ENCODE measurements around the gene HIC1.

GRCh38 chr17:2051933-2052559 is 2.9 kb upstream of the HIC1 start:
- TF ChIP-seq FOXP1 (CRISPR knock-in tag; IDR thresholded peaks at IDR 0.05) (no peak), STAT5A (IDR thresholded peaks at IDR 0.05; ENCODE audit: borderline replicate concordance, low read length) (no peak), RUNX1 (IDR thresholded peaks at IDR 0.05; ENCODE audit: low read depth) (no peak), SIX5 (IDR thresholded peaks at IDR 0.05; ENCODE audit: borderline replicate concordance in 1 of 2, insufficient read depth in 1 of 2, low read depth in 1 of 2, low read length in 2 of 2) (no peak), RBM39 (optimal IDR thresholded peaks at IDR 0.05; ENCODE audit: low read depth, low read length) (no peak), REST (IDR thresholded peaks at IDR 0.05; ENCODE audit: borderline replicate concordance) (no peak), REST (CRISPR knock-in tag; IDR thresholded peaks at IDR 0.05; ENCODE audit: low read depth) (no peak), SP1 (CRISPR knock-in tag; IDR thresholded peaks at IDR 0.05) (no peak), CHAMP1 (IDR thresholded peaks at IDR 0.05) (no peak), BRF1 (IDR thresholded peaks at IDR 0.05; ENCODE audit: borderline replicate concordance, extremely low read depth, insufficient read length) (no peak), RAD21 (CRISPR knock-in tag; conservative IDR thresholded peaks at IDR 0.05 in 1 of 2, IDR thresholded peaks at IDR 0.05 in 1 of 2) (no peak), MYNN (IDR thresholded peaks at IDR 0.05) (no peak), MYNN (CRISPR knock-in tag; IDR thresholded peaks at IDR 0.05) (no peak), KDM1A (IDR thresholded peaks at IDR 0.05) (no peak)
- TF ChIP-seq, protein P1, sequence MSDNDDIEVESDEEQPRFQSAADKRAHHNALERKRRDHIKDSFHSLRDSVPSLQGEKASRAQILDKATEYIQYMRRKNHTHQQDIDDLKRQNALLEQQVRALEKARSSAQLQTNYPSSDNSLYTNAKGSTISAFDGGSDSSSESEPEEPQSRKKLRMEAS (CRISPR knock-in tag; IDR thresholded peaks at IDR 0.05): no peak
- TF ChIP-seq, protein P2, sequence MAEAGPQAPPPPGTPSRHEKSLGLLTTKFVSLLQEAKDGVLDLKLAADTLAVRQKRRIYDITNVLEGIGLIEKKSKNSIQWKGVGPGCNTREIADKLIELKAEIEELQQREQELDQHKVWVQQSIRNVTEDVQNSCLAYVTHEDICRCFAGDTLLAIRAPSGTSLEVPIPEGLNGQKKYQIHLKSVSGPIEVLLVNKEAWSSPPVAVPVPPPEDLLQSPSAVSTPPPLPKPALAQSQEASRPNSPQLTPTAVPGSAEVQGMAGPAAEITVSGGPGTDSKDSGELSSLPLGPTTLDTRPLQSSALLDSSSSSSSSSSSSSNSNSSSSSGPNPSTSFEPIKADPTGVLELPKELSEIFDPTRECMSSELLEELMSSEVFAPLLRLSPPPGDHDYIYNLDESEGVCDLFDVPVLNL (CRISPR knock-in tag; IDR thresholded peaks at IDR 0.05; ENCODE audit: low read depth): no peak

Data from K562 (cell line).